Adrenal gland (tissue), 12 donors: ENCODE data around the gene PLA2G4F. TPM values are rescaled to one million over a fixed set of nuclear protein-coding genes. Genes with fewer than 3 reads are reported as not detected.
A peak's percentile ranks its signal among the peaks of the same experiment; 100 is the strongest.

Experiments used
- DNase-seq, 7 donors: peaks; one replicate each; pipeline ENCODE4 v3.0.0-alpha.2; 2019 to 2020
- H3K27ac ChIP-seq, 5 donors: fragments of 200-600 bp; sonication (generic) in 4 of 5; 1 replicate in 3 of 5; 2 replicates in 2 of 5; pipeline versions ENCODE4 v1.5.1 to v1.8.0; 2016 to 2020; ENCODE audit warnings: mild to moderate bottlenecking in 1 of 5
- H3K27me3 ChIP-seq: fragments of 200-600 bp; 2 replicates; pipeline ENCODE4 v1.8.0; 2021
- H3K36me3 ChIP-seq, 2 donors: fragments of 200-600 bp; replicated peaks in 1 of 2; 1 replicate in 1 of 2; 2 replicates in 1 of 2; pipeline versions ENCODE4 v1.5.1 to v1.8.0; 2018 to 2022
- H3K4me1 ChIP-seq, 2 donors: fragments of 200-600 bp; replicated peaks in 1 of 2; 1 replicate in 1 of 2; 2 replicates in 1 of 2; pipeline versions ENCODE4 v1.5.1 to v1.8.0; 2018 to 2021
- H3K4me3 ChIP-seq, 4 donors: fragments of 200-600 bp; sonication (generic) in 3 of 4; one replicate each; pipeline ENCODE4 v1.5.1; 2016 to 2018
- H3K9me3 ChIP-seq, 3 donors: fragments of 200-600 bp; sonication (generic) in 1 of 3; replicated peaks in 1 of 3; 1 replicate in 2 of 3; 2 replicates in 1 of 3; pipeline versions ENCODE4 v1.5.1 to v1.8.0; 2016 to 2021
- CTCF ChIP-seq, 6 experiments: fragments of 450-650 bp in 4 of 6; fragments of 200-600 bp in 2 of 6; sonication (generic) in 1 of 6; IDR thresholded peaks; 1 replicate in 5 of 6; 2 replicates in 1 of 6; pipeline versions ENCODE4 v1.5.1 to v1.8.0; 2016 to 2021; ENCODE audit warnings: antibody characterized with exemption in 6 of 6, mild to moderate bottlenecking in 2 of 6, moderate library complexity in 1 of 6
- POLR2A ChIP-seq, 2 donors: fragments of 450-650 bp; IDR thresholded peaks; one replicate each; pipeline ENCODE4 v1.6.1; 2017; ENCODE audit warnings: antibody characterized with exemption in 2 of 2, mild to moderate bottlenecking in 2 of 2, moderate library complexity in 1 of 2
- WGBS, 4 donors: extraction: QIAGEN DNeasy Blood & Tissue Kit in 2 of 4; methylation state at CpG; one replicate each; pipeline versions ENCODE4 v1.1.5 to v1.1.7; 2013 to 2017; 5-methylcytosine and 5-hydroxymethylcytosine counted together
- intact Hi-C, 2 donors: fragments of 100-400 bp; cut with DNase I; formaldehyde crosslinking; loops; one replicate each; pipeline versions ENCODE4 v1.14.1 to v1.15.0; 2022 to 2023
- polyA plus RNA-seq, 3 donors: library from polyadenylated mRNA; stranded (reverse); fragments of 200-250 nt in 2 of 3; fragments of 350-450 nt in 1 of 3; fragmentation: Illumina TruSeq in 1 of 3; extraction: RNeasy Lipid Tissue Mini Kit (QIAGEN cat#74804) in 1 of 3; gene quantifications; one replicate each; pipeline ENCODE4 v1.2.3, GENCODE V29; 2013 to 2014
- total RNA-seq, 9 donors: library from RNA; depleted of rRNA in 4 of 9; stranded (reverse); fragments of >200 nt in 4 of 9; fragments of 120-200 nt in 1 of 9; fragmentation: NEBNext Ultra II Directional in 1 of 9; extraction: Animal tissue kit (Norgen Biotek cat#: 25700) in 1 of 9; gene quantifications; one replicate each; pipeline versions ENCODE4 v1.1.0 to v1.2.4, GENCODE V29; 2013 to 2023
- donor health status: healthy with polysubstance abuse.
- donor health status: Bipolar disorder and iron deficiency.
- donor health status: DM: yes; HTN: yes; CAD: no.
- donor health status: DM: no; HTN: no; CAD: no.
- donor health status: DM: no; HTN: no; CAD: no.
- donor health status: DM: yes; HTN: yes; CAD: no.

The PLA2G4F gene
- total and polyA plus RNA-seq, 12 donors: 0.03 to 0.29 (median 0.11) TPM; not detected in 9

DNA sequence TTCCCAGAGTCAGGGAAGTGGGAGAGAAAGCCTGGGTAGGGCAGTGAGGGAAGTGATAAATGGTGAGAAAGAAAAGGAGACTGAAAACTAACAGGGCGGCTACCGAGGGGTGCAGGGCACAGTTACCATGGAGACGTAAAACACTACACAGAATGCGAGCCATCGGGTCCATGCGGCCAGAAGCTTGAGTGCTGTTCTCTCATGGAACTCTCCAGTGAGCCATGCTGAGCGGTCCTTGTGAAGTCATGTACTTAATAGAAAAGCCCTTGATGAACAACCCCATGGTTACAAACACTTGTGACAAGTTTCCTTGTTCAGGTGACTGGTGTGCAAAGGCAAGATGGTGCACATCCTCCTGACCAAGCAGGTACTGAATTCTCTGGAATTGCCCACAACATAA is 3.7 kb upstream of the PLA2G4F start:
- TF ChIP-seq POLR2A (IDR thresholded peaks at IDR 0.05) (no peak), CTCF (IDR thresholded peaks at IDR 0.05) (no peak)
- H3K4me3 ChIP-seq: no peak overlapping the region
- peak in 2 of 7 donors; percentile 15 to 46 for DNase-seq
- peaks cover 18 to 21% of the 10 kb centered on the region in 2 donors for H3K4me1 ChIP-seq
- no peaks in the 10 kb centered on the region for H3K9me3 ChIP-seq
- intact Hi-C loops: no loop called here
- H3K36me3 ChIP-seq: peaks cover 0 to 62% of the 10 kb centered on the region in 2 donors
- 78 to 91% (median 88%) methylated on average over 7 of the region's 7 CpGs for WGBS, 4 donors
- H3K27ac ChIP-seq: no peak overlapping the region
- H3K27me3 ChIP-seq: no peaks in the 10 kb centered on the region

DNA sequence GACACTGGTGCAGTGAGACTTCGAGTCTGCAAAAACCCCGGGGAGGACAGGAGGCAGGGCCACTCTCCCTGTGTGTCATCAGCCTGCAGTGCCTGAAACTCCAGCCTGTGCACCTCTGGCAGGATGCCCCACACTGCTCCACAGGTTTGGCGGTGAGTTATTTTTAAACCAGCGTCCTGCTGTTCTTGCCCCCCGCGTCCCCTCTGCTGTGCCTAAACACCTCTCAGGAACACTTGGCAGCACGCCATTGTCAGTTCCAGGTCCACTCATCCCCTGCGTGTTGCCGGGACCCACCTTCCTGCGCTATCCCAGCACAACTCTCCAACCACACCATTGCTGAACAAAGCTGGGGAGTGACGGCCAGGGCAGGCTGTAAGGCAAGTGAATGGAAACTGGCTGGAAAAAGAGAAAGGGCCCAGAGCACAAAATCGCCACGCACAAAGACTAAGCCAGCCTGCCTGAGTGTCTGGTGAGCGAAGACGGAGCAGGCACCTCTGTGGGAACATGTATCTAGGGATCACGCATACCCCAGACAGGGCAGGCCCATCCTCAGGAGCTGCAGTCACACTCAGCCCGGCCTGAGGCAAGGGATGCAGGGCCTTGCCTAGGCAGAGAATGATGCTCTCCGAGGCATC is 3.1 kb upstream of the PLA2G4F start:
- peak; percentile 43 to 69 (median 53) for DNase-seq
- Histone ChIP-seq H3K4me1 (peaks cover 16 to 19% of the 10 kb centered on the region in 2 donors), H3K36me3 (peaks cover 0 to 56% of the 10 kb centered on the region in 2 donors), H3K4me3 (no peak overlapping the region), H3K27me3 (no peaks in the 10 kb centered on the region), H3K27ac (no peak overlapping the region), H3K9me3 (no peaks in the 10 kb centered on the region)
- 75 to 85% (median 80%) methylated on average over 17 to 18 of the region's 18 CpGs for WGBS, 4 donors
- TF ChIP-seq CTCF (IDR thresholded peaks at IDR 0.05) (no peak), POLR2A (IDR thresholded peaks at IDR 0.05) (no peak)
- intact Hi-C loops: no loop called here

DNA sequence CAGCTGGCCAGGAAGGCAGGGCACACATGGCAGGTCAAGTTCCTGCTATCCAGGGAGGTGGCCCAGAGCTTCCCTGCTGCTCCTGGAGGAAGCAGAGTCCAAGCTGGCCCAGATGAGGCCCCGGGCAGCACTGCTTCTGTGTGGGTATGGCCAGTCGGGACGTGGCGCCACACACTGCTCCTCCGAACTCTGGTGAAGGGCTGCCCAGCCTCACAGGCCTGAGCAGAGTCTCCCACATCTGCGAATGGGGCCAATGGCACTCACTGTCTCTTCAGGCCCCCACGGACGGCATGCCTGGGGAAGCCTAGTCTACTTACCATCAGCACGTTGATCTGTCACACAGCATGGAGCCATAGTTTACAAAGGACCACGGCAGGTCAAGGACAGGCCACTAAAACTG is 2.5 kb upstream of the PLA2G4F start:
- H3K36me3 ChIP-seq: peaks cover 0 to 50% of the 10 kb centered on the region in 2 donors
- H3K4me1 ChIP-seq: peaks cover 10 to 14% of the 10 kb centered on the region in 2 donors
- peak overlapping the region in 2 of 5 donors; percentile 31 to 57 for H3K27ac ChIP-seq
- intact Hi-C loops: no loop called here
- WGBS, 4 donors: 85 to 90% (median 86%) methylated on average over 6 to 10 of the region's 10 CpGs; no CpG with 5 or more reads in 1 of the 4 donors
- no peaks in the 10 kb centered on the region for H3K9me3 ChIP-seq
- TF ChIP-seq CTCF (IDR thresholded peaks at IDR 0.05): no peak
- TF ChIP-seq POLR2A (IDR thresholded peaks at IDR 0.05): no peak
- no peak overlapping the region for H3K4me3 ChIP-seq
- peak in 2 of 7 donors; percentile 24 to 53 for DNase-seq
- H3K27me3 ChIP-seq: no peaks in the 10 kb centered on the region

GRCh38 chr15:42157981-42158765 is 1.7 kb upstream of the PLA2G4F start:
- TF ChIP-seq POLR2A (IDR thresholded peaks at IDR 0.05): no peak
- TF ChIP-seq CTCF (IDR thresholded peaks at IDR 0.05): no peak
- DNase-seq: peak; percentile 54 to 89 (median 75)
- Histone ChIP-seq H3K9me3 (no peaks in the 10 kb centered on the region), H3K4me1 (peaks cover 8 to 12% of the 10 kb centered on the region in 2 donors), H3K27ac (peak overlapping the region in 1 of 5 donors; percentile 31), H3K4me3 (no peak overlapping the region), H3K36me3 (peaks cover 0 to 43% of the 10 kb centered on the region in 2 donors), H3K27me3 (no peaks in the 10 kb centered on the region)
- intact Hi-C loops: no loop called here
- 38 to 47% (median 44%) methylated on average over 8 of the region's 8 CpGs for WGBS, 4 donors
